ENCODE measurements around the gene C19orf25.

Gene C19orf25

GRCh38 chr19:1459479-1459878 is 19.5 kb downstream of the C19orf25 start:
- CTCF ChIA-PET = interaction anchor here (3.1 to 7.3 kb wide), 2 partner anchors 8 to 17 kb away, joined by 15 to 49 read pairs; no protein-coding TSS in a partner anchor
- peaks cover 0 to 46% (median 19%) of the 10 kb centered on the region in 5 experiments for H3K27me3 ChIP-seq (replicated peaks in 2 of 5; ENCODE audit: control insufficient read depth in 4 of 5, insufficient read depth in 5 of 5, low read length in 4 of 5)
- no peak for DNase-seq
- H3K27ac ChIP-seq (ENCODE audit: insufficient read depth in 1 of 2, low read depth in 1 of 2, low read length in 2 of 2, poor library complexity in 1 of 2, severe bottlenecking in 2 of 2) = no peak overlapping the region
- H3K4me1 ChIP-seq (ENCODE audit: control extremely low read depth in 1 of 4, control insufficient read depth in 4 of 4, insufficient read depth in 4 of 4, low read length in 3 of 4) = peaks cover 0 to 25% (median 21%) of the 10 kb centered on the region in 4 experiments
- peaks cover 0 to 3% (median 0%) of the 10 kb centered on the region in 4 experiments for H3K36me3 ChIP-seq (ENCODE audit: control insufficient read depth in 4 of 4, insufficient read depth in 4 of 4, low read length in 3 of 4)
- H3K9me3 ChIP-seq (ENCODE audit: control extremely low read depth in 1 of 5, control insufficient read depth in 4 of 5, insufficient read depth in 2 of 5, low read depth in 1 of 5, low read length in 4 of 5) = no peaks in the 10 kb centered on the region
- POLR2A ChIA-PET = no interaction called here
- H3K4me3 ChIP-seq (ENCODE audit: control insufficient read depth in 1 of 7, extremely low read depth in 1 of 7, insufficient read depth in 4 of 7, low read depth in 2 of 7, low read length in 6 of 7) = no peak overlapping the region
- WGBS (ENCODE audit: insufficient coverage) = 86% methylated on average over 6 of the region's 9 CpGs

GRCh38 chr19:1457892-1458291 is 21.1 kb downstream of the C19orf25 start:
- POLR2A ChIA-PET = no interaction called here
- H3K27ac ChIP-seq (ENCODE audit: insufficient read depth in 1 of 2, low read depth in 1 of 2, low read length in 2 of 2, poor library complexity in 1 of 2, severe bottlenecking in 2 of 2) = no peak overlapping the region
- WGBS (ENCODE audit: insufficient coverage) = 91% methylated on average over 16 of the region's 16 CpGs
- H3K4me1 ChIP-seq (ENCODE audit: control extremely low read depth in 1 of 4, control insufficient read depth in 4 of 4, insufficient read depth in 4 of 4, low read length in 3 of 4) = peaks cover 0 to 35% (median 24%) of the 10 kb centered on the region in 4 experiments
- H3K4me3 ChIP-seq (ENCODE audit: control insufficient read depth in 1 of 7, extremely low read depth in 1 of 7, insufficient read depth in 4 of 7, low read depth in 2 of 7, low read length in 6 of 7) = no peak overlapping the region
- H3K27me3 ChIP-seq (replicated peaks in 2 of 5; ENCODE audit: control insufficient read depth in 4 of 5, insufficient read depth in 5 of 5, low read length in 4 of 5) = peaks cover 0 to 57% (median 25%) of the 10 kb centered on the region in 5 experiments
- H3K9me3 ChIP-seq (ENCODE audit: control extremely low read depth in 1 of 5, control insufficient read depth in 4 of 5, insufficient read depth in 2 of 5, low read depth in 1 of 5, low read length in 4 of 5) = no peaks in the 10 kb centered on the region
- peaks cover 0 to 3% (median 0%) of the 10 kb centered on the region in 4 experiments for H3K36me3 ChIP-seq (ENCODE audit: control insufficient read depth in 4 of 4, insufficient read depth in 4 of 4, low read length in 3 of 4)
- DNase-seq = no peak
- CTCF ChIA-PET = interaction anchor here (1.0 to 7.3 kb wide), 4 partner anchors 9 to 15 kb away, joined by 3 to 49 read pairs (median 10); no protein-coding TSS in a partner anchor

GRCh38 chr19:1457031-1457739 is 21.8 kb downstream of the C19orf25 start:
- no peak for DNase-seq
- no peak overlapping the region for H3K27ac ChIP-seq (ENCODE audit: insufficient read depth in 1 of 2, low read depth in 1 of 2, low read length in 2 of 2, poor library complexity in 1 of 2, severe bottlenecking in 2 of 2)
- H3K27me3 ChIP-seq (replicated peaks in 2 of 5; ENCODE audit: control insufficient read depth in 4 of 5, insufficient read depth in 5 of 5, low read length in 4 of 5) = peaks cover 0 to 64% (median 25%) of the 10 kb centered on the region in 5 experiments
- peaks cover 0 to 35% (median 24%) of the 10 kb centered on the region in 4 experiments for H3K4me1 ChIP-seq (ENCODE audit: control extremely low read depth in 1 of 4, control insufficient read depth in 4 of 4, insufficient read depth in 4 of 4, low read length in 3 of 4)
- CTCF ChIA-PET = interaction anchor here (2.6 to 7.3 kb wide), 3 partner anchors 10 to 16 kb away, joined by 6 to 49 read pairs (median 15); no protein-coding TSS in a partner anchor
- H3K36me3 ChIP-seq (ENCODE audit: control insufficient read depth in 4 of 4, insufficient read depth in 4 of 4, low read length in 3 of 4) = peaks cover 0 to 3% (median 0%) of the 10 kb centered on the region in 4 experiments
- WGBS (ENCODE audit: insufficient coverage) = 18% methylated on average over 43 of the region's 48 CpGs
- H3K9me3 ChIP-seq (ENCODE audit: control extremely low read depth in 1 of 5, control insufficient read depth in 4 of 5, insufficient read depth in 2 of 5, low read depth in 1 of 5, low read length in 4 of 5) = no peaks in the 10 kb centered on the region
- POLR2A ChIA-PET = no interaction called here
- no peak overlapping the region for H3K4me3 ChIP-seq (ENCODE audit: control insufficient read depth in 1 of 7, extremely low read depth in 1 of 7, insufficient read depth in 4 of 7, low read depth in 2 of 7, low read length in 6 of 7)

- 24% methylated on average over 30 of the region's 43 CpGs for WGBS (ENCODE audit: insufficient coverage)
- no peaks in the 10 kb centered on the region for H3K9me3 ChIP-seq (ENCODE audit: control extremely low read depth in 1 of 5, control insufficient read depth in 4 of 5, insufficient read depth in 2 of 5, low read depth in 1 of 5, low read length in 4 of 5)
- peak overlapping the region in 1 of 7 experiments; percentile 26 for H3K4me3 ChIP-seq (ENCODE audit: control insufficient read depth in 1 of 7, extremely low read depth in 1 of 7, insufficient read depth in 4 of 7, low read depth in 2 of 7, low read length in 6 of 7)
- peaks cover 0 to 35% (median 24%) of the 10 kb centered on the region in 4 experiments for H3K4me1 ChIP-seq (ENCODE audit: control extremely low read depth in 1 of 4, control insufficient read depth in 4 of 4, insufficient read depth in 4 of 4, low read length in 3 of 4)
- ChIA-PET POLR2A (no interaction called here), CTCF (interaction anchor here (0.9 to 7.3 kb wide), 6 partner anchors 11 to 20 kb away, joined by 3 to 49 read pairs (median 10); no protein-coding TSS in a partner anchor)
- DNase-seq = no peak
- no peak overlapping the region for H3K27ac ChIP-seq (ENCODE audit: insufficient read depth in 1 of 2, low read depth in 1 of 2, low read length in 2 of 2, poor library complexity in 1 of 2, severe bottlenecking in 2 of 2)
- peaks cover 0 to 3% (median 0%) of the 10 kb centered on the region in 4 experiments for H3K36me3 ChIP-seq (ENCODE audit: control insufficient read depth in 4 of 4, insufficient read depth in 4 of 4, low read length in 3 of 4)
- H3K27me3 ChIP-seq (replicated peaks in 2 of 5; ENCODE audit: control insufficient read depth in 4 of 5, insufficient read depth in 5 of 5, low read length in 4 of 5) = peaks cover 0 to 73% (median 29%) of the 10 kb centered on the region in 5 experiments
Measured at GRCh38 chr19:1456121-1456900, 22.7 kb downstream of the C19orf25 start.

DNA sequence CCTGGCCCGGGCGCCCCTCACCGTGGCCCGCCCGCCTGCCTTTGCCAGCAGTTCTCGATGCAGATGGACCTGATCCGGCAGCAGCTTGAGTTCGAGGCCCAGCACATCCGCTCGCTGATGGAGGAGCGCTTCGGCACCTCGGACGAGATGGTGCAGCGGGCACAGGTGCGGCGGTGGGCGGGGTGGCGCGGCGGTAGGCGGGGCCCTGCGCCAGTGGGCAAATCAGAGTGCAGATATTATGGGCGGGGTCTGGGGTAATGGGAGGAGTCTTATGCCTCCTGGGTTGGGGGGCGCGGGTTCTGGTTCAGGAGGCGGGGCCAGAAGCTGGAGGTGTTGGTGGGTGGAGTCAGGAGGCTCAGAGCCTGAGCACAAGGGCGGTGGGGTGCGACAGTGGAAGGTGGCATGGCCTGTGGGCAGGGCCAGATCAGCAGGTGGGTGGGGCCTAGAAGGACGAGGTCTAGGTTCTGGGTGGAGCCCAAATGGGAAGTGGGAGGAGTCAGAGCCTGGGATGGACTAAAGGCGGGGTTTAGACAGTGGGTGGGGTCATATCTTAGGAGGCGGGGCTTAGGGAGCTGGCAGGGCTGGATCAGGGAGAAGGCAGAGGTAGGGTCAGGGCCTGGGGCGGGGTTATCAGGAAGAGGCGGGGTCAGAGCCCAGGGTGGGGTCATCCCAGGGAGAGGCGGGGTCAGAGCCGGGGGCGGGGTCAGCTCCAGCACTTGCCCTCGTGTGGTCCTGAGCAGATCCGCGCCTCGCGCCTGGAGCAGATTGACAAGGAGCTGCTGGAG is 23.5 kb downstream of the C19orf25 start:
- Histone ChIP-seq H3K4me3 (ENCODE audit: control insufficient read depth in 1 of 7, extremely low read depth in 1 of 7, insufficient read depth in 4 of 7, low read depth in 2 of 7, low read length in 6 of 7) (peak overlapping the region in 2 of 7 experiments; percentile 13 to 26), H3K27me3 (replicated peaks in 2 of 5; ENCODE audit: control insufficient read depth in 4 of 5, insufficient read depth in 5 of 5, low read length in 4 of 5) (peaks cover 0 to 80% (median 37%) of the 10 kb centered on the region in 5 experiments), H3K4me1 (ENCODE audit: control extremely low read depth in 1 of 4, control insufficient read depth in 4 of 4, insufficient read depth in 4 of 4, low read length in 3 of 4) (peaks cover 0 to 35% (median 24%) of the 10 kb centered on the region in 4 experiments), H3K36me3 (ENCODE audit: control insufficient read depth in 4 of 4, insufficient read depth in 4 of 4, low read length in 3 of 4) (peaks cover 0 to 3% (median 0%) of the 10 kb centered on the region in 4 experiments), H3K27ac (ENCODE audit: insufficient read depth in 1 of 2, low read depth in 1 of 2, low read length in 2 of 2, poor library complexity in 1 of 2, severe bottlenecking in 2 of 2) (no peak overlapping the region), H3K9me3 (ENCODE audit: control extremely low read depth in 1 of 5, control insufficient read depth in 4 of 5, insufficient read depth in 2 of 5, low read depth in 1 of 5, low read length in 4 of 5) (no peaks in the 10 kb centered on the region)
- POLR2A ChIA-PET = interaction anchor here (1.0 kb wide), 1 partner anchor 10 kb away, joined by 4 read pairs; no protein-coding TSS in a partner anchor
- WGBS (ENCODE audit: insufficient coverage) = 1% methylated on average over 29 of the region's 42 CpGs
- CTCF ChIA-PET = interaction anchor here (0.9 to 7.3 kb wide), 5 partner anchors 12 to 21 kb away, joined by 3 to 49 read pairs (median 6); no protein-coding TSS in a partner anchor
- DNase-seq = peak; percentile 74 to 82 (median 79)

- no peaks in the 10 kb centered on the region for H3K9me3 ChIP-seq (ENCODE audit: control extremely low read depth in 1 of 5, control insufficient read depth in 4 of 5, insufficient read depth in 2 of 5, low read depth in 1 of 5, low read length in 4 of 5)
- POLR2A ChIA-PET = interaction anchor here (1.0 kb wide), 1 partner anchor 10 kb away, joined by 4 read pairs; no protein-coding TSS in a partner anchor
- no peak overlapping the region for H3K27ac ChIP-seq (ENCODE audit: insufficient read depth in 1 of 2, low read depth in 1 of 2, low read length in 2 of 2, poor library complexity in 1 of 2, severe bottlenecking in 2 of 2)
- WGBS (ENCODE audit: insufficient coverage) = 0% methylated on average over 18 of the region's 22 CpGs
- peaks cover 0 to 37% (median 25%) of the 10 kb centered on the region in 4 experiments for H3K4me1 ChIP-seq (ENCODE audit: control extremely low read depth in 1 of 4, control insufficient read depth in 4 of 4, insufficient read depth in 4 of 4, low read length in 3 of 4)
- peak; percentile 83 to 96 (median 92) for DNase-seq
- H3K27me3 ChIP-seq (replicated peaks in 2 of 5; ENCODE audit: control insufficient read depth in 4 of 5, insufficient read depth in 5 of 5, low read length in 4 of 5) = peaks cover 0 to 84% (median 41%) of the 10 kb centered on the region in 5 experiments
- H3K4me3 ChIP-seq (ENCODE audit: control insufficient read depth in 1 of 7, extremely low read depth in 1 of 7, insufficient read depth in 4 of 7, low read depth in 2 of 7, low read length in 6 of 7) = peak overlapping the region in 2 of 7 experiments; percentile 13 to 26
- CTCF ChIA-PET = interaction anchor here (1.2 to 7.3 kb wide), 4 partner anchors 12 to 49 kb away, joined by 3 to 49 read pairs (median 19); no protein-coding TSS in a partner anchor
- H3K36me3 ChIP-seq (ENCODE audit: control insufficient read depth in 4 of 4, insufficient read depth in 4 of 4, low read length in 3 of 4) = peaks cover 0 to 2% (median 0%) of the 10 kb centered on the region in 4 experiments
Measured at GRCh38 chr19:1455002-1455335, 24.0 kb downstream of the C19orf25 start.
